OCI-LY1 (cell line): ENCODE measurements around the gene HIGD2A.

Experiments used
- H2AFZ ChIP-seq: fragments of 200-600 bp; sonication (generic), shearing (Covaris generic); 2 replicates; pipeline ENCODE4 v1.6.0; 2014; ENCODE audit warnings: antibody characterized with exemption, mild to moderate bottlenecking, low read length
- H3F3A ChIP-seq: fragments of 200-600 bp; sonication (generic), shearing (Covaris generic); 2 replicates; pipeline ENCODE4 v1.6.0; 2014; ENCODE audit warnings: mild to moderate bottlenecking, antibody characterized with exemption, low read length, moderate library complexity; ENCODE audit not compliant: insufficient read depth
- H3K27ac ChIP-seq: fragments of 200-600 bp; sonication (generic); 2 replicates; pipeline ENCODE4 v1.5.1; 2014; ENCODE audit warnings: low read length, mixed run types, mild to moderate bottlenecking, low read depth; ENCODE audit not compliant: poor library complexity, severe bottlenecking
- H3K27me3 ChIP-seq: fragments of 200-600 bp; sonication (generic); 2 replicates; pipeline ENCODE4 v1.6.0; 2014; ENCODE audit warnings: antibody characterized with exemption, mild to moderate bottlenecking, low read length, moderate library complexity; ENCODE audit not compliant: insufficient read depth
- H3K36me3 ChIP-seq: fragments of 200-600 bp; sonication (generic); 2 replicates; pipeline ENCODE4 v1.6.1; 2014; ENCODE audit warnings: mild to moderate bottlenecking, antibody characterized with exemption, low read length, moderate library complexity, mixed read lengths; ENCODE audit not compliant: insufficient read depth
- H3K4me1 ChIP-seq: fragments of 200-600 bp; sonication (generic); 2 replicates; pipeline ENCODE4 v1.5.1; 2014; ENCODE audit warnings: mild to moderate bottlenecking, low read length, moderate library complexity; ENCODE audit not compliant: insufficient read depth, severe bottlenecking
- H3K4me2 ChIP-seq: fragments of 200-600 bp; sonication (generic), shearing (Covaris generic); 2 replicates; pipeline ENCODE4 v1.6.1; 2014; ENCODE audit warnings: low read length
- H3K4me3 ChIP-seq: fragments of 200-600 bp; sonication (generic); 2 replicates; pipeline ENCODE4 v1.5.1; 2014; ENCODE audit warnings: low read length, low read depth, mild to moderate bottlenecking, mixed read lengths; ENCODE audit not compliant: poor library complexity, severe bottlenecking
- H3K79me2 ChIP-seq: fragments of 200-600 bp; shearing (Covaris generic); 2 replicates; pipeline ENCODE4 v1.6.1; 2016; ENCODE audit warnings: mixed run types, low read length, mixed read lengths; ENCODE audit not compliant: insufficient read depth
- H3K9ac ChIP-seq: fragments of 200-600 bp; sonication (generic), shearing (Covaris generic); 2 replicates; pipeline ENCODE4 v1.6.1; 2014; ENCODE audit warnings: mild to moderate bottlenecking, low read length, mixed read lengths
- H3K9me2 ChIP-seq: fragments of 200-600 bp; sonication (generic), shearing (Covaris generic); 2 replicates; pipeline ENCODE4 v1.6.1; 2014; ENCODE audit warnings: low read depth, mild to moderate bottlenecking, low read length, mixed read lengths
- H3K9me3 ChIP-seq: fragments of 200-600 bp; shearing (Covaris generic); 2 replicates; pipeline ENCODE4 v1.6.1; 2014; ENCODE audit warnings: low read length, mixed read lengths
- H4K20me1 ChIP-seq: fragments of 200-600 bp; sonication (generic), shearing (Covaris generic); 2 replicates; pipeline ENCODE4 v1.6.0; 2016; ENCODE audit warnings: mild to moderate bottlenecking, low read length; ENCODE audit not compliant: insufficient read depth
- EZH2 ChIP-seq: fragments of 200-600 bp; sonication (generic), shearing (Covaris generic); IDR thresholded peaks from 2 replicates; pipeline ENCODE4 v1.8.0; 2017; ENCODE audit warnings: borderline replicate concordance, mixed run types, mild to moderate bottlenecking, antibody characterized with exemption, low read length, moderate library complexity, mixed read lengths
- TF ChIP-seq, protein P1 (sequence below): fragments of 200-600 bp; sonication (generic), shearing (Covaris generic); IDR thresholded peaks from 2 replicates; pipeline ENCODE4 v1.5.1; 2017; ENCODE audit warnings: mild to moderate bottlenecking, antibody characterized with exemption, low read length, moderate library complexity, mixed read lengths

HIGD2A gene

DNA sequence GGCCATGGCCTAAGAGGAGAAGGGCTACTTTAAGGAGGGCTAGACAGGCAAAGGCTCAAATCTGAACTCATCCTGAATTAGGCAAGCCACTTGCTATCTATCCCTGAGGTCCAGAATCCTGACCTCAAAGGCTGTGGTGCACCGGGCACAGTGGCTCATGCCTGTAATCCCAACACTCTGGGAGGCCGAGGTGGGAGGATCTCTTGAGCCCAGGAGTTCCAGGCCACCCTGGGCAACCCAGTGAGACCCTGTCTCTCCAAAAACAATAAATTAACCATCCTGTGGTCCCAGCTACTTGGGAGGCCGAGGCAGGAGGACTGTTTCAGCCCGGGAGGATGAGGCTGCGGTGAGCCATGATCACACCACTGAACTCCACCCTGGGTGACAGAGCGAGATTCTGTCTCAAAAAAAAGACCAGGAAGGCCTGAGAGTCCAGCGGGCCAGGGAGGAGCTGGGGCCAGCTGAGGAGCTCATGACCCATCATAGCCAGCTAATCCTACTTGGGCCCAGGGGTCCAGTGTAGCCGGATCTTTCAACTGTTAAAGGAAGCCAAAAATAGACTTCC lies 4.1 kb upstream of the HIGD2A start:
- H3K4me1 ChIP-seq, result peaks cover 20% of the 10 kb centered on the region
- peaks cover 7% of the 10 kb centered on the region; the same call in 1 of the 2 replicates for H3F3A ChIP-seq
- H3K27me3 ChIP-seq, result no peaks in the 10 kb centered on the region
- peaks cover 81% of the 10 kb centered on the region for H3K36me3 ChIP-seq
- peaks cover 30% of the 10 kb centered on the region for H3K79me2 ChIP-seq
- no peak overlapping the region for H3K27ac ChIP-seq
- no peak overlapping the region for H3K4me2 ChIP-seq
- no peaks in the 10 kb centered on the region for H3K9me2 ChIP-seq
- no peaks in the 10 kb centered on the region for H3K9me3 ChIP-seq
- H2AFZ ChIP-seq, result no peak overlapping the region
- TF ChIP-seq, protein P1, sequence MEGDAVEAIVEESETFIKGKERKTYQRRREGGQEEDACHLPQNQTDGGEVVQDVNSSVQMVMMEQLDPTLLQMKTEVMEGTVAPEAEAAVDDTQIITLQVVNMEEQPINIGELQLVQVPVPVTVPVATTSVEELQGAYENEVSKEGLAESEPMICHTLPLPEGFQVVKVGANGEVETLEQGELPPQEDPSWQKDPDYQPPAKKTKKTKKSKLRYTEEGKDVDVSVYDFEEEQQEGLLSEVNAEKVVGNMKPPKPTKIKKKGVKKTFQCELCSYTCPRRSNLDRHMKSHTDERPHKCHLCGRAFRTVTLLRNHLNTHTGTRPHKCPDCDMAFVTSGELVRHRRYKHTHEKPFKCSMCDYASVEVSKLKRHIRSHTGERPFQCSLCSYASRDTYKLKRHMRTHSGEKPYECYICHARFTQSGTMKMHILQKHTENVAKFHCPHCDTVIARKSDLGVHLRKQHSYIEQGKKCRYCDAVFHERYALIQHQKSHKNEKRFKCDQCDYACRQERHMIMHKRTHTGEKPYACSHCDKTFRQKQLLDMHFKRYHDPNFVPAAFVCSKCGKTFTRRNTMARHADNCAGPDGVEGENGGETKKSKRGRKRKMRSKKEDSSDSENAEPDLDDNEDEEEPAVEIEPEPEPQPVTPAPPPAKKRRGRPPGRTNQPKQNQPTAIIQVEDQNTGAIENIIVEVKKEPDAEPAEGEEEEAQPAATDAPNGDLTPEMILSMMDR, result no peak
- no peak for TF ChIP-seq EZH2
- no peaks in the 10 kb centered on the region for H4K20me1 ChIP-seq
- H3K9ac ChIP-seq, result no peak overlapping the region
- no peak overlapping the region for H3K4me3 ChIP-seq

DNA sequence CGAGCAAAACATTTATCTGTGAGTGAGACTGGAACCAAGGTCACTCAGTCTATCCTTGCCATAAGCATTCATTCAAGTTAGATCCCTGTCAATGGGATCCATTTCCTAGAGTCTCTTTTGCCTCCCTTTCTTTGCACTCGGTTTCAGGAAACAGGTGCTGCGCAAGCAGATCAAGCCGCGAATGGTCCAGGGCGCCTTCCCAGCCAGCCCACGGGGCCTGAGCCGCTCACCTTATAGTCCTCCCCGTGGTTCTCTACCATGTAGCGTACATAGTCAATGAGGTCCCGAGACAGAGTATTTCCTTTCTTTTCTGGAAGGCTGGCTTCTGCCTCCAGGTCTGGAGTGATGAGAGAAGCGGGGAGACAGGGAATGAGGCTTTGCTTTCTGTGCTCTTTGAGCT lies 3.6 kb upstream of the HIGD2A start:
- H3K4me2 ChIP-seq, result no peak overlapping the region
- H3K4me1 ChIP-seq, result peaks cover 25% of the 10 kb centered on the region
- H3K36me3 ChIP-seq, result peaks cover 79% of the 10 kb centered on the region
- H3F3A ChIP-seq, result peaks cover 5% of the 10 kb centered on the region; the same call in 1 of the 2 replicates
- peaks cover 30% of the 10 kb centered on the region for H3K79me2 ChIP-seq
- H3K27ac ChIP-seq, result no peak overlapping the region
- H3K4me3 ChIP-seq, result no peak overlapping the region
- H3K9ac ChIP-seq, result no peak overlapping the region
- no peaks in the 10 kb centered on the region for H3K9me3 ChIP-seq
- no peak overlapping the region for H2AFZ ChIP-seq
- H3K27me3 ChIP-seq, result no peaks in the 10 kb centered on the region
- TF ChIP-seq EZH2, result no peak
- TF ChIP-seq, protein P1, result no peak
- no peaks in the 10 kb centered on the region for H3K9me2 ChIP-seq
- H4K20me1 ChIP-seq, result no peaks in the 10 kb centered on the region

- TF ChIP-seq, protein P1, result no peak
- TF ChIP-seq EZH2, result no peak
- Histone ChIP-seq H3K27ac (no peak overlapping the region), H3K4me2 (peak overlapping the region; percentile 93), H3K36me3 (peaks cover 82% of the 10 kb centered on the region), H3K9me2 (no peaks in the 10 kb centered on the region), H3K79me2 (peaks cover 30% of the 10 kb centered on the region), H4K20me1 (no peaks in the 10 kb centered on the region), H3K9ac (peak overlapping the region; percentile 95; the same call in 1 of the 2 replicates), H2AFZ (no peak overlapping the region), H3K27me3 (no peaks in the 10 kb centered on the region), H3K4me1 (peaks cover 28% of the 10 kb centered on the region), H3K9me3 (no peaks in the 10 kb centered on the region), H3K4me3 (peak overlapping the region; percentile 94), H3F3A (no peaks in the 10 kb centered on the region)
Observed at GRCh38 chr5:176386491-176386890, 2.1 kb upstream of the HIGD2A start.
